A549 (cell line): ENCODE data around the gene HMGXB3.

ENCODE experiments used
- CBX8 ChIP-seq: fragments of 200-600 bp; sonication (generic); IDR thresholded peaks from 2 replicates; pipeline ENCODE4 v1.6.1; 2016
- CTCF ChIP-seq: fragments of >200 bp; sonication (Bioruptor Twin); formaldehyde crosslinking; IDR thresholded peaks from 3 replicates; pipeline ENCODE4 v1.5.1; 2016
- E2F6 ChIP-seq: IDR thresholded peaks from 2 replicates; pipeline ENCODE4 v1.6.1; 2012; ENCODE audit warnings: low read depth, borderline replicate concordance
- EP300 ChIP-seq, 2 experiments: fragments of >200 bp; sonication (Bioruptor Twin); formaldehyde crosslinking; IDR thresholded peaks; 2 replicates in 1 of 2; 3 replicates in 1 of 2; pipeline ENCODE4 v1.6.1; 2016 to 2017
- HMGXB4 ChIP-seq: fragments of 250-450 bp; sonication (Bioruptor Pico); IDR thresholded peaks from 2 replicates; pipeline ENCODE4 v1.5.0; 2021; ENCODE audit warnings: mild to moderate bottlenecking, moderate library complexity, borderline replicate concordance
- MAX ChIP-seq: IDR thresholded peaks from 2 replicates; pipeline ENCODE4 v1.6.1; 2012
- PBX3 ChIP-seq: IDR thresholded peaks from 2 replicates; pipeline ENCODE4 v1.6.1; 2012
- POLR2A ChIP-seq: IDR thresholded peaks from 2 replicates; pipeline ENCODE4 v1.6.1; 2012; ENCODE audit warnings: mild to moderate bottlenecking, low read length
- RAD21 ChIP-seq, 2 experiments: fragments of >200 bp in 1 of 2; sonication (Bioruptor Twin) in 1 of 2; formaldehyde crosslinking in 1 of 2; IDR thresholded peaks in 1 of 2; conservative IDR thresholded peaks in 1 of 2; 2 replicates in 1 of 2; 3 replicates in 1 of 2; pipeline ENCODE4 v1.6.1; 2012 to 2018; ENCODE audit warnings: inconsistent platforms in 1 of 2
- REST ChIP-seq: fragments of 200-600 bp; sonication (generic); IDR thresholded peaks from 2 replicates; pipeline ENCODE4 v1.6.1; 2016; ENCODE audit warnings: antibody characterized with exemption, mild to moderate bottlenecking, moderate library complexity
- RFX5 ChIP-seq: fragments of 450-650 bp; IDR thresholded peaks from 2 replicates; pipeline ENCODE4 v1.7.1; 2014; ENCODE audit warnings: antibody characterized with exemption, mild to moderate bottlenecking, moderate library complexity
- SMC3 ChIP-seq: fragments of >200 bp; sonication (Bioruptor Twin); formaldehyde crosslinking; IDR thresholded peaks from 3 replicates; pipeline ENCODE4 v1.6.1; 2018; ENCODE audit warnings: inconsistent platforms
- SREBF2 ChIP-seq: fragments of 450-650 bp; IDR thresholded peaks from 2 replicates; pipeline ENCODE4 v1.6.1; 2014; ENCODE audit warnings: mild to moderate bottlenecking, moderate library complexity
- ZC3H11A ChIP-seq: fragments of 450-650 bp; IDR thresholded peaks from 2 replicates; pipeline ENCODE4 v1.6.1; 2014; ENCODE audit warnings: antibody characterized with exemption, mild to moderate bottlenecking

GRCh38 chr5:150077060-150077459, 76.5 kb downstream of the HMGXB3 start:
- TF ChIP-seq HMGXB4 (CRISPR knock-in tag) (no peak), CTCF (no peak), RFX5 (no peak), MAX (no peak), POLR2A (no peak), ZC3H11A (no peak), SMC3 (no peak), CBX8 (no peak), E2F6 (no peak), REST (no peak), PBX3 (no peak), RAD21 (conservative IDR thresholded peaks at IDR 0.05 in 1 of 2, IDR thresholded peaks at IDR 0.05 in 1 of 2) (no peak), EP300 (IDR thresholded peaks at IDR 0.05) (no peak), SREBF2 (no peak)
